ENCODE measurements around the gene RASAL3. TPM values are rescaled to one million over a fixed set of nuclear protein-coding genes. Genes with fewer than 3 reads are reported as not detected.

RASAL3 gene
- total RNA-seq, 1 experiment from 2014 or later: 0.57 TPM

- H3K79me2 ChIP-seq (ENCODE audit: insufficient read depth, low read length): peaks cover 20% of the 10 kb centered on the region
- no peaks in the 10 kb centered on the region for H4K20me1 ChIP-seq (ENCODE audit: insufficient read depth)
- no peak overlapping the region for H3K4me3 ChIP-seq (replicated peaks in 1 of 2; ENCODE audit: low read depth in 1 of 2, low read length in 2 of 2)
- no peaks in the 10 kb centered on the region for H3K9me3 ChIP-seq (ENCODE audit: control insufficient read depth in 1 of 2, insufficient read depth in 1 of 2, low read depth in 1 of 2, low read length in 2 of 2)
- H2AFZ ChIP-seq (ENCODE audit: low read depth, low read length, poor library complexity, severe bottlenecking): no peak overlapping the region
- DNase-seq (ENCODE audit: low read depth, low spot score): no peak
- H3K27me3 ChIP-seq (ENCODE audit: insufficient read depth, low read length): no peaks in the 10 kb centered on the region
- H3K27ac ChIP-seq (ENCODE audit: low read depth, low read length): no peak overlapping the region
- TF ChIP-seq ELF1 (IDR thresholded peaks at IDR 0.05; ENCODE audit: borderline replicate concordance, low read depth) (no peak), POLR2A (IDR thresholded peaks at IDR 0.05; ENCODE audit: borderline replicate concordance, extremely low read depth, insufficient read depth, insufficient read length) (no peak), ATF3 (IDR thresholded peaks at IDR 0.05) (no peak)
- POLR2A ChIA-PET: no interaction called here
- intact Hi-C loops (cut with micrococcal nuclease): no loop called here
- peaks cover 16 to 42% of the 10 kb centered on the region in 2 experiments; a peak in 3 of 4 replicates for H3K36me3 ChIP-seq (ENCODE audit: control insufficient read depth in 1 of 2, insufficient read depth in 2 of 2, low read length in 2 of 2)
- no peaks in the 10 kb centered on the region for H3K9me2 ChIP-seq (ENCODE audit: insufficient read depth)
- ATAC-seq: no peak
- CTCF ChIA-PET: interaction anchor here (5.7 kb wide), 1 partner anchor 133 kb away, joined by 68 read pairs; no protein-coding TSS in a partner anchor
- no peak overlapping the region for H3K4me2 ChIP-seq (ENCODE audit: low read length)
- RAD21 ChIA-PET (ENCODE audit: low non-redundant PET in 1 of 2, low total read pairs in 2 of 2, uncharacterized antibody in 2 of 2, unreplicated experiment in 2 of 2): no interaction called here
- H3K4me1 ChIP-seq (ENCODE audit: control insufficient read depth in 1 of 2, insufficient read depth in 2 of 2, low read length in 2 of 2): peaks cover 6 to 11% of the 10 kb centered on the region in 2 experiments; a peak in 3 of 4 replicates
- H3K9ac ChIP-seq (ENCODE audit: low read length): no peak overlapping the region
- no TSS peak for BruUV-seq (replicated peaks)
Measured at GRCh38 chr19:15422296-15423075, 41.9 kb downstream of the RASAL3 start.

GRCh38 chr19:15421721-15422260 is 42.6 kb downstream of the RASAL3 start:
- H3K4me3 ChIP-seq (replicated peaks in 1 of 2; ENCODE audit: low read depth in 1 of 2, low read length in 2 of 2): no peak overlapping the region
- intact Hi-C loops (cut with micrococcal nuclease): no loop called here
- DNase-seq (ENCODE audit: low read depth, low spot score) (no peak), ATAC-seq (no peak)
- H3K4me1 ChIP-seq (ENCODE audit: control insufficient read depth in 1 of 2, insufficient read depth in 2 of 2, low read length in 2 of 2): peaks cover 13 to 16% of the 10 kb centered on the region in 2 experiments; a peak in 3 of 4 replicates
- H3K79me2 ChIP-seq (ENCODE audit: insufficient read depth, low read length): peaks cover 25% of the 10 kb centered on the region
- H3K9me3 ChIP-seq (ENCODE audit: control insufficient read depth in 1 of 2, insufficient read depth in 1 of 2, low read depth in 1 of 2, low read length in 2 of 2): no peaks in the 10 kb centered on the region
- H3K9me2 ChIP-seq (ENCODE audit: insufficient read depth): no peaks in the 10 kb centered on the region
- H2AFZ ChIP-seq (ENCODE audit: low read depth, low read length, poor library complexity, severe bottlenecking): no peak overlapping the region
- no TSS peak for BruUV-seq (replicated peaks)
- H3K36me3 ChIP-seq (ENCODE audit: control insufficient read depth in 1 of 2, insufficient read depth in 2 of 2, low read length in 2 of 2): peaks cover 16 to 35% of the 10 kb centered on the region in 2 experiments; a peak in 3 of 4 replicates
- ChIA-PET CTCF (interaction anchor here (5.7 kb wide), 1 partner anchor 133 kb away, joined by 68 read pairs; no protein-coding TSS in a partner anchor), POLR2A (no interaction called here), RAD21 (ENCODE audit: low non-redundant PET in 1 of 2, low total read pairs in 2 of 2, uncharacterized antibody in 2 of 2, unreplicated experiment in 2 of 2) (no interaction called here)
- H3K9ac ChIP-seq (ENCODE audit: low read length): no peak overlapping the region
- no peak overlapping the region for H3K4me2 ChIP-seq (ENCODE audit: low read length)
- no peak overlapping the region for H3K27ac ChIP-seq (ENCODE audit: low read depth, low read length)
- no peak for TF ChIP-seq EGR1 (IDR thresholded peaks at IDR 0.05; ENCODE audit: low read depth)
- no peak for TF ChIP-seq ZFX (IDR thresholded peaks at IDR 0.05)
- no peak for TF ChIP-seq POLR2AphosphoS5 (IDR thresholded peaks at IDR 0.05; ENCODE audit: low read depth, low read length)
- TF ChIP-seq ZBTB33 (IDR thresholded peaks at IDR 0.05; ENCODE audit: extremely low read depth, insufficient replicate concordance, low read length): no peak
- TF ChIP-seq ZNF274 (IDR thresholded peaks at IDR 0.05; ENCODE audit: low read depth, low read length): no peak
- TF ChIP-seq POLR2A (IDR thresholded peaks at IDR 0.05; ENCODE audit: borderline replicate concordance, extremely low read depth, insufficient read depth, insufficient read length): no peak
- H3K27me3 ChIP-seq (ENCODE audit: insufficient read depth, low read length): no peaks in the 10 kb centered on the region
- no peaks in the 10 kb centered on the region for H4K20me1 ChIP-seq (ENCODE audit: insufficient read depth)
